Measurements from ENCODE around the gene SLC2A9.

Gene SLC2A9

GRCh38 chr4:9947168-9948062 is 73.9 kb downstream of the SLC2A9 start:
- H3K4me1 ChIP-seq (ENCODE audit: control insufficient read depth, low read depth, low read length) = no peaks in the 10 kb centered on the region
- no peak overlapping the region for H2BK15ac ChIP-seq (replicated peaks; ENCODE audit: low read depth)
- H3K79me1 ChIP-seq (ENCODE audit: low read length) = no peaks in the 10 kb centered on the region
- no CpG with 5 or more reads among the region's 10 CpGs for WGBS (ENCODE audit: extremely low coverage, insufficient coverage, low lambda C conversion rate)
- no peaks in the 10 kb centered on the region for H3K79me2 ChIP-seq (ENCODE audit: control insufficient read depth, insufficient read depth, low read length)
- DNase-seq = no peak
- H2BK120ac ChIP-seq (ENCODE audit: low read depth, low read length) = no peak overlapping the region
- H3K36me3 ChIP-seq (ENCODE audit: control insufficient read depth, insufficient read depth, low read length) = no peaks in the 10 kb centered on the region
- no peak overlapping the region for H4K5ac ChIP-seq (ENCODE audit: low read length)
- H3K4ac ChIP-seq (ENCODE audit: low read depth, low read length) = no peak overlapping the region
- no peak overlapping the region for H3K56ac ChIP-seq (ENCODE audit: low read length)
- no peak overlapping the region for H3K18ac ChIP-seq (ENCODE audit: low read length)
- no peak overlapping the region for H3K4me3 ChIP-seq (ENCODE audit: low read length)
- H3K27ac ChIP-seq (ENCODE audit: low read depth, low read length) = no peak overlapping the region
- H3K4me2 ChIP-seq (ENCODE audit: low read length) = no peak overlapping the region
- no peak overlapping the region for H3K23ac ChIP-seq (ENCODE audit: low read length)
- no peak overlapping the region for H4K8ac ChIP-seq (ENCODE audit: low read depth, low read length)
- H2BK5ac ChIP-seq (ENCODE audit: low read length) = no peak overlapping the region
- H2AK5ac ChIP-seq (ENCODE audit: low read length) = no peak overlapping the region
- no peak overlapping the region for H3K9ac ChIP-seq (ENCODE audit: low read length)
- H3K27me3 ChIP-seq (ENCODE audit: insufficient read depth, low read length, poor library complexity) = no peaks in the 10 kb centered on the region

DNA sequence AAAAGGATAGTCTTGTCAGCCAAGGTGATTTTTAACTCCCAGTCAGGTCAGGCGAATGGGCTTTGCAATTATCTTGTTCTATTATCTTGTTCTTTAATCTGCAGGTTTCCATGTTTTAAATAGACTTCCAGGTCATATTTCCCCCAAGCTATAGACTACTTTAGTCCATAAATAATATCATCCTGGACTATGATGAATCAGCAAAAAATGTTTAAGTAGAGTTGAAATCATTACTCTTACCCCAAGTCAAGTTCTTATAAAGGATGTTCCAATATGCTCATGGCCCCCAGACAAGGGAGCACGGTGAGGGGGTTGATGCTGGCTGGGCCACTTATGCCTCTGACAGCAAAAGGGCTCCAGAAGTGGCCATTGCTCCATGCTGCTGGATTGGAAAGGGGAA is 75.1 kb downstream of the SLC2A9 start:
- Histone ChIP-seq H3K4ac (ENCODE audit: low read depth, low read length) (no peak overlapping the region), H3K4me2 (ENCODE audit: low read length) (no peak overlapping the region), H2BK120ac (ENCODE audit: low read depth, low read length) (no peak overlapping the region), H3K4me3 (ENCODE audit: low read length) (no peak overlapping the region), H2AK5ac (ENCODE audit: low read length) (no peak overlapping the region), H3K56ac (ENCODE audit: low read length) (no peak overlapping the region), H3K9ac (ENCODE audit: low read length) (no peak overlapping the region), H3K27ac (ENCODE audit: low read depth, low read length) (no peak overlapping the region), H3K79me2 (ENCODE audit: control insufficient read depth, insufficient read depth, low read length) (no peaks in the 10 kb centered on the region), H3K23ac (ENCODE audit: low read length) (no peak overlapping the region), H2BK15ac (replicated peaks; ENCODE audit: low read depth) (no peak overlapping the region), H3K36me3 (ENCODE audit: control insufficient read depth, insufficient read depth, low read length) (no peaks in the 10 kb centered on the region), H4K8ac (ENCODE audit: low read depth, low read length) (no peak overlapping the region), H3K18ac (ENCODE audit: low read length) (no peak overlapping the region), H4K5ac (ENCODE audit: low read length) (no peak overlapping the region), H3K4me1 (ENCODE audit: control insufficient read depth, low read depth, low read length) (no peaks in the 10 kb centered on the region), H2BK5ac (ENCODE audit: low read length) (no peak overlapping the region), H3K79me1 (ENCODE audit: low read length) (no peaks in the 10 kb centered on the region), H3K27me3 (ENCODE audit: insufficient read depth, low read length, poor library complexity) (no peaks in the 10 kb centered on the region)
- WGBS (ENCODE audit: extremely low coverage, insufficient coverage, low lambda C conversion rate) = no CpG with 5 or more reads among the region's 2 CpGs
- DNase-seq = no peak

- no peak overlapping the region for H4K5ac ChIP-seq (ENCODE audit: low read length)
- H2BK15ac ChIP-seq (replicated peaks; ENCODE audit: low read depth) = no peak overlapping the region
- H3K36me3 ChIP-seq (ENCODE audit: control insufficient read depth, insufficient read depth, low read length) = no peaks in the 10 kb centered on the region
- H3K56ac ChIP-seq (ENCODE audit: low read length) = no peak overlapping the region
- no peak overlapping the region for H4K8ac ChIP-seq (ENCODE audit: low read depth, low read length)
- H3K4me1 ChIP-seq (ENCODE audit: control insufficient read depth, low read depth, low read length) = no peaks in the 10 kb centered on the region
- H3K4me2 ChIP-seq (ENCODE audit: low read length) = no peak overlapping the region
- no peaks in the 10 kb centered on the region for H3K79me2 ChIP-seq (ENCODE audit: control insufficient read depth, insufficient read depth, low read length)
- no peak overlapping the region for H3K4me3 ChIP-seq (ENCODE audit: low read length)
- no peak overlapping the region for H3K4ac ChIP-seq (ENCODE audit: low read depth, low read length)
- H3K18ac ChIP-seq (ENCODE audit: low read length) = no peak overlapping the region
- H3K9ac ChIP-seq (ENCODE audit: low read length) = no peak overlapping the region
- no peak overlapping the region for H2BK120ac ChIP-seq (ENCODE audit: low read depth, low read length)
- no peak overlapping the region for H3K23ac ChIP-seq (ENCODE audit: low read length)
- H3K79me1 ChIP-seq (ENCODE audit: low read length) = no peaks in the 10 kb centered on the region
- WGBS (ENCODE audit: extremely low coverage, insufficient coverage, low lambda C conversion rate) = no CpG with 5 or more reads among the region's 13 CpGs
- no peak for DNase-seq
- no peak overlapping the region for H3K27ac ChIP-seq (ENCODE audit: low read depth, low read length)
- H2AK5ac ChIP-seq (ENCODE audit: low read length) = no peak overlapping the region
- no peaks in the 10 kb centered on the region for H3K27me3 ChIP-seq (ENCODE audit: insufficient read depth, low read length, poor library complexity)
- H2BK5ac ChIP-seq (ENCODE audit: low read length) = no peak overlapping the region
Measured at GRCh38 chr4:9944431-9945425, 76.6 kb downstream of the SLC2A9 start.

DNA sequence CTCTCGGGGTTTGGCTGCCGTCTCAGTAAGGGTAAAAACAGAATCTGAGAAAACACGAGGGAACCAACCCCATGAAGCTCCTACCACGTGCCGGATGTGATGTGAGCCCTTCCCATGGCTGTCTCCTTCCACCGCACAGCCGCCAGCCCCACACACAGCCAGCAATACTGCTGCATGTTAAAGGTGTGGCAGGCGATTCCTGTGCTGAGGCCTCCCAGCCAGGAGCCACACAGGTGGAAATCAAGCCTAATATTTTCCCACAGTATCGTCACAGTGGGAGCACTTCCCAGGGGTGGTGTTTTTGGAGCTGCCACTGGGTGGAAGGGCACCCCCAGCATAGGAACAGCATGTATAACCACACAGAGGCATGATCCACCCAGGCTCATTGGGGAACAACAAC is 77.5 kb downstream of the SLC2A9 start:
- H3K56ac ChIP-seq (ENCODE audit: low read length) = no peak overlapping the region
- H3K27ac ChIP-seq (ENCODE audit: low read depth, low read length) = no peak overlapping the region
- no peak overlapping the region for H3K9ac ChIP-seq (ENCODE audit: low read length)
- no peak overlapping the region for H2BK15ac ChIP-seq (replicated peaks; ENCODE audit: low read depth)
- no peak overlapping the region for H3K18ac ChIP-seq (ENCODE audit: low read length)
- H3K79me2 ChIP-seq (ENCODE audit: control insufficient read depth, insufficient read depth, low read length) = no peaks in the 10 kb centered on the region
- no peaks in the 10 kb centered on the region for H3K36me3 ChIP-seq (ENCODE audit: control insufficient read depth, insufficient read depth, low read length)
- no peak overlapping the region for H4K5ac ChIP-seq (ENCODE audit: low read length)
- no CpG with 5 or more reads among the region's 9 CpGs for WGBS (ENCODE audit: extremely low coverage, insufficient coverage, low lambda C conversion rate)
- H3K4me1 ChIP-seq (ENCODE audit: control insufficient read depth, low read depth, low read length) = no peaks in the 10 kb centered on the region
- H3K79me1 ChIP-seq (ENCODE audit: low read length) = no peaks in the 10 kb centered on the region
- H3K4ac ChIP-seq (ENCODE audit: low read depth, low read length) = no peak overlapping the region
- no peaks in the 10 kb centered on the region for H3K27me3 ChIP-seq (ENCODE audit: insufficient read depth, low read length, poor library complexity)
- H3K23ac ChIP-seq (ENCODE audit: low read length) = no peak overlapping the region
- no peak for DNase-seq
- no peak overlapping the region for H2BK5ac ChIP-seq (ENCODE audit: low read length)
- no peak overlapping the region for H3K4me3 ChIP-seq (ENCODE audit: low read length)
- H2AK5ac ChIP-seq (ENCODE audit: low read length) = no peak overlapping the region
- H4K8ac ChIP-seq (ENCODE audit: low read depth, low read length) = no peak overlapping the region
- H2BK120ac ChIP-seq (ENCODE audit: low read depth, low read length) = no peak overlapping the region
- no peak overlapping the region for H3K4me2 ChIP-seq (ENCODE audit: low read length)

DNA sequence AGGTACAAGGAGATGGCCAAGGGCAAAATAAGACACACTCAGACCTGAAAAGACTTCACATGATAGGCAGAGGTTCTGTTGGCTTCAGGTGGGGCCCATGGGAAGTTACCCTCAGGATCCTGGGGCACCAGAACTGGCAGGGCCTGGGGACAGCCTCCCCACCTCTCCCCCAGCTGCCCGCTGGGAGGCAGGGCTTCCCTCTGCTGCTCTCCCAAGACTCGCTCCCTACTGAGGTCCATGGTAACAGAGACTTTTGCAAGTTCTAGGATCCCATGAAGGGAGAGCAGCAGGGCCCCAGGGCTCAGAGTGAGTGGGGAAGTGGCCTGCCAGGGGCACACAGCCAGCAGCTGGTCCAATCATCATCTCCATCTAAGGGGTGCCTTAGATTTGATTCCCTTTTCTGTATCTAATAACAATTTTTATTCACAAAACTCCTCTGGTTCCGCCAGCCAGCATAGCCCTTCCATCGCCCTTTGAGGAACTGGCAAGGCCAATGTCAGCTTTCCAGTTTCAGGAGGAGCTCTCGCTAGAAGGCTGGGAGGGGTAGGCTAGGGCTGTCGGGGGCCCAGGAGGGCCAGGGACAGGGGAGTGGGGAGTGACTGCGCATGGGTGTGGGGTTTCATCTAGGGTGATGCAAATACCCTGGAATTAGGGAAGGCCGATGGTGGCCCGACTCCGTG is 78.2 kb downstream of the SLC2A9 start:
- Histone ChIP-seq H3K36me3 (ENCODE audit: control insufficient read depth, insufficient read depth, low read length) (no peaks in the 10 kb centered on the region), H4K5ac (ENCODE audit: low read length) (no peak overlapping the region), H3K4me3 (ENCODE audit: low read length) (no peak overlapping the region), H3K27me3 (ENCODE audit: insufficient read depth, low read length, poor library complexity) (no peaks in the 10 kb centered on the region), H2BK5ac (ENCODE audit: low read length) (no peak overlapping the region), H3K4me2 (ENCODE audit: low read length) (no peak overlapping the region), H3K56ac (ENCODE audit: low read length) (no peak overlapping the region), H3K4me1 (ENCODE audit: control insufficient read depth, low read depth, low read length) (no peaks in the 10 kb centered on the region), H3K79me1 (ENCODE audit: low read length) (no peaks in the 10 kb centered on the region), H4K8ac (ENCODE audit: low read depth, low read length) (no peak overlapping the region), H2BK15ac (replicated peaks; ENCODE audit: low read depth) (no peak overlapping the region), H3K4ac (ENCODE audit: low read depth, low read length) (no peak overlapping the region), H3K27ac (ENCODE audit: low read depth, low read length) (no peak overlapping the region), H3K18ac (ENCODE audit: low read length) (no peak overlapping the region), H2AK5ac (ENCODE audit: low read length) (no peak overlapping the region), H3K23ac (ENCODE audit: low read length) (no peak overlapping the region), H3K9ac (ENCODE audit: low read length) (no peak overlapping the region), H2BK120ac (ENCODE audit: low read depth, low read length) (no peak overlapping the region), H3K79me2 (ENCODE audit: control insufficient read depth, insufficient read depth, low read length) (no peaks in the 10 kb centered on the region)
- DNase-seq = no peak
- WGBS (ENCODE audit: extremely low coverage, insufficient coverage, low lambda C conversion rate) = no CpG with 5 or more reads among the region's 10 CpGs
